Endothelial cell of umbilical vein (primary cell): ENCODE results near the gene DYNC2LI1.

ENCODE experiments used
- EZH2 ChIP-seq: IDR thresholded peaks from 2 replicates; pipeline ENCODE4 v1.6.1; 2012; ENCODE audit warnings: borderline replicate concordance, low read depth, mild to moderate bottlenecking, moderate library complexity, low read length, inconsistent platforms; ENCODE audit not compliant: severe bottlenecking
- MAX ChIP-seq: IDR thresholded peaks from 2 replicates; pipeline ENCODE4 v1.6.1; 2011; ENCODE audit not compliant: insufficient read depth, insufficient read length
- POLR2A ChIP-seq: IDR thresholded peaks from 2 replicates; pipeline ENCODE4 v1.6.1; 2012; ENCODE audit warnings: low read depth, mild to moderate bottlenecking, control low read depth, low read length
- TF ChIP-seq, protein P1 (sequence below), 2 donors: IDR thresholded peaks; 1 replicate in 1 of 2; 2 replicates in 1 of 2; pipeline ENCODE4 v1.5.1; 2011; ENCODE audit warnings: low read length in 2 of 2, mild to moderate bottlenecking in 2 of 2, moderate library complexity in 2 of 2, control low read depth in 1 of 2, inconsistent platforms in 1 of 2, low read depth in 1 of 2; ENCODE audit not compliant: insufficient read depth in 1 of 2; ENCODE audit errors: extremely low read depth in 1 of 2

GRCh38 chr2:43812006-43812405, 38.2 kb downstream of the DYNC2LI1 start:
- TF ChIP-seq, protein P1, sequence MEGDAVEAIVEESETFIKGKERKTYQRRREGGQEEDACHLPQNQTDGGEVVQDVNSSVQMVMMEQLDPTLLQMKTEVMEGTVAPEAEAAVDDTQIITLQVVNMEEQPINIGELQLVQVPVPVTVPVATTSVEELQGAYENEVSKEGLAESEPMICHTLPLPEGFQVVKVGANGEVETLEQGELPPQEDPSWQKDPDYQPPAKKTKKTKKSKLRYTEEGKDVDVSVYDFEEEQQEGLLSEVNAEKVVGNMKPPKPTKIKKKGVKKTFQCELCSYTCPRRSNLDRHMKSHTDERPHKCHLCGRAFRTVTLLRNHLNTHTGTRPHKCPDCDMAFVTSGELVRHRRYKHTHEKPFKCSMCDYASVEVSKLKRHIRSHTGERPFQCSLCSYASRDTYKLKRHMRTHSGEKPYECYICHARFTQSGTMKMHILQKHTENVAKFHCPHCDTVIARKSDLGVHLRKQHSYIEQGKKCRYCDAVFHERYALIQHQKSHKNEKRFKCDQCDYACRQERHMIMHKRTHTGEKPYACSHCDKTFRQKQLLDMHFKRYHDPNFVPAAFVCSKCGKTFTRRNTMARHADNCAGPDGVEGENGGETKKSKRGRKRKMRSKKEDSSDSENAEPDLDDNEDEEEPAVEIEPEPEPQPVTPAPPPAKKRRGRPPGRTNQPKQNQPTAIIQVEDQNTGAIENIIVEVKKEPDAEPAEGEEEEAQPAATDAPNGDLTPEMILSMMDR (IDR thresholded peaks at IDR 0.05; ENCODE audit: extremely low read depth in 1 of 2, insufficient read depth in 1 of 2, low read depth in 1 of 2, low read length in 2 of 2): no peak
- TF ChIP-seq POLR2A (no peak), EZH2 (no peak), MAX (no peak)
